Muscle layer of colon (tissue), 2 donors: ENCODE data around the gene XPNPEP3.
"Not testable (repeated sequence)": the region's sequence is repeated elsewhere in the genome, so short reads cannot be mapped to it uniquely, and the experiment has no call there.

Experiments used
- H3K27ac ChIP-seq: one replicate; pipeline ENCODE4 v1.7.0; 2013; ENCODE audit warnings: low read depth, mild to moderate bottlenecking, low read length, moderate library complexity
- H3K27me3 ChIP-seq, 2 donors: one replicate each; pipeline ENCODE4 v1.7.0; 2013; ENCODE audit warnings: low read length in 2 of 2, mild to moderate bottlenecking in 2 of 2; ENCODE audit not compliant: insufficient read depth in 2 of 2, control insufficient read depth in 1 of 2
- H3K36me3 ChIP-seq: one replicate; pipeline ENCODE4 v1.7.0; 2013; ENCODE audit warnings: mild to moderate bottlenecking, low read length; ENCODE audit not compliant: insufficient read depth
- H3K4me1 ChIP-seq: one replicate; pipeline ENCODE4 v1.7.0; 2013; ENCODE audit warnings: mild to moderate bottlenecking, low read length; ENCODE audit not compliant: insufficient read depth
- H3K4me3 ChIP-seq, 2 donors: one replicate each; pipeline ENCODE4 v1.7.0; 2013; ENCODE audit warnings: low read length in 2 of 2, low read depth in 1 of 2, mild to moderate bottlenecking in 1 of 2, moderate library complexity in 1 of 2
- H3K9ac ChIP-seq: one replicate; pipeline ENCODE4 v1.7.0; 2013; ENCODE audit warnings: low read length
- H3K9me3 ChIP-seq: one replicate; pipeline ENCODE4 v1.7.0; 2013; ENCODE audit warnings: mild to moderate bottlenecking, low read length
- donor health status: abdominal sarcoma.
- donor health status: Adenocarcinoma of cecum.

XPNPEP3 gene

GRCh38 chr22:40856513-40857308, at the start of gene XPNPEP3, which contains the start of gene ST13:
Gene XPNPEP3, plus strand, starts transcription at chr22:40857148. Its CDS starts 34 bp downstream, at chr22:40857182.
Gene ST13, minus strand, starts transcription at chr22:40856639. Its CDS starts 99 bp downstream, at chr22:40856540.
- H3K4me3 ChIP-seq = peak within 1 kb of the TSS; percentile 97 to 99
- peak within 1 kb of the TSS; percentile 98 for H3K9ac ChIP-seq
- no peaks in the 10 kb centered on the region for H3K9me3 ChIP-seq
- H3K4me1 ChIP-seq = peaks cover 47% of the 10 kb centered on the region
- H3K27ac ChIP-seq = peak within 1 kb of the TSS; percentile 97
- H3K27me3 ChIP-seq = no peaks in the 10 kb centered on the region
- H3K36me3 ChIP-seq = peaks cover 6% of the 10 kb centered on the region

GRCh38 chr22:40808018-40808841, 48.7 kb upstream of the XPNPEP3 start:
- Histone ChIP-seq H3K4me1 (no peaks in the 10 kb centered on the region), H3K27ac (no peak overlapping the region), H3K9ac (no peak overlapping the region), H3K4me3 (no peak overlapping the region), H3K27me3 (no peaks in the 10 kb centered on the region), H3K36me3 (peaks cover 3% of the 10 kb centered on the region), H3K9me3 (no peaks in the 10 kb centered on the region)

GRCh38 chr22:40813912-40814315, 43.0 kb upstream of the XPNPEP3 start:
- no peaks in the 10 kb centered on the region for H3K27me3 ChIP-seq
- peaks cover 15% of the 10 kb centered on the region for H3K4me1 ChIP-seq
- no peaks in the 10 kb centered on the region for H3K9me3 ChIP-seq
- H3K9ac ChIP-seq = no peak overlapping the region
- no peaks in the 10 kb centered on the region for H3K36me3 ChIP-seq
- H3K4me3 ChIP-seq = no peak overlapping the region
- H3K27ac ChIP-seq = no peak overlapping the region

- no peaks in the 10 kb centered on the region for H3K9me3 ChIP-seq
- H3K27me3 ChIP-seq = no peaks in the 10 kb centered on the region
- H3K4me1 ChIP-seq = peaks cover 22% of the 10 kb centered on the region
- H3K27ac ChIP-seq = no peak overlapping the region
- H3K36me3 ChIP-seq = peaks cover 7% of the 10 kb centered on the region
- no peak overlapping the region for H3K9ac ChIP-seq
- H3K4me3 ChIP-seq = peak overlapping the region in 1 of 2 donors; percentile 90
These were observed 39.2 kb upstream of the XPNPEP3 start for GRCh38 chr22:40817737-40818136.

GRCh38 chr22:40818192-40818746, 38.7 kb upstream of the XPNPEP3 start:
- peak overlapping the region; percentile 72 for H3K9ac ChIP-seq
- H3K27ac ChIP-seq = peak overlapping the region; percentile 84
- H3K4me1 ChIP-seq = peaks cover 22% of the 10 kb centered on the region
- H3K36me3 ChIP-seq = peaks cover 8% of the 10 kb centered on the region
- no peaks in the 10 kb centered on the region for H3K27me3 ChIP-seq
- H3K4me3 ChIP-seq = peak overlapping the region; percentile 73 to 90
- no peaks in the 10 kb centered on the region for H3K9me3 ChIP-seq

GRCh38 chr22:40818747-40819598, 38.0 kb upstream of the XPNPEP3 start, which contains the start of gene SLC25A17:
Gene SLC25A17, minus strand, starts transcription at chr22:40819346. Its CDS starts 98 bp downstream, at chr22:40819248.
- Histone ChIP-seq H3K27ac (peak within 1 kb of the TSS; percentile 84), H3K27me3 (no peaks in the 10 kb centered on the region), H3K9ac (peak within 1 kb of the TSS; percentile 72), H3K4me1 (peaks cover 22% of the 10 kb centered on the region), H3K4me3 (peak within 1 kb of the TSS; percentile 73 to 90), H3K36me3 (peaks cover 8% of the 10 kb centered on the region), H3K9me3 (no peaks in the 10 kb centered on the region)

- Histone ChIP-seq H3K4me1 (peaks cover 22% of the 10 kb centered on the region), H3K4me3 (peak overlapping the region; percentile 73 to 90), H3K27me3 (no peaks in the 10 kb centered on the region), H3K27ac (peak overlapping the region; percentile 84), H3K9ac (peak overlapping the region; percentile 67), H3K36me3 (peaks cover 8% of the 10 kb centered on the region), H3K9me3 (no peaks in the 10 kb centered on the region)
These were observed 37.3 kb upstream of the XPNPEP3 start for GRCh38 chr22:40819599-40820140.

- Histone ChIP-seq H3K27me3 (no peaks in the 10 kb centered on the region), H3K9ac (no peak overlapping the region), H3K9me3 (no peaks in the 10 kb centered on the region), H3K4me3 (no peak overlapping the region), H3K27ac (no peak overlapping the region), H3K36me3 (peaks cover 16% of the 10 kb centered on the region), H3K4me1 (peaks cover 8% of the 10 kb centered on the region)
These were observed 33.5 kb upstream of the XPNPEP3 start for GRCh38 chr22:40823426-40823825.

GRCh38 chr22:40826292-40826691, 30.7 kb upstream of the XPNPEP3 start:
- H3K27ac ChIP-seq, H3K4me3 ChIP-seq, H3K4me1 ChIP-seq, H3K9me3 ChIP-seq, H3K9ac ChIP-seq, H3K27me3 ChIP-seq: not testable (repeated sequence)
- peaks cover 31% of the 10 kb centered on the region for H3K36me3 ChIP-seq

GRCh38 chr22:40826984-40827741, 29.8 kb upstream of the XPNPEP3 start:
- Histone ChIP-seq H3K9me3 (no peaks in the 10 kb centered on the region), H3K27me3 (no peaks in the 10 kb centered on the region), H3K27ac (no peak overlapping the region), H3K36me3 (peaks cover 39% of the 10 kb centered on the region), H3K4me1 (no peaks in the 10 kb centered on the region), H3K9ac (no peak overlapping the region), H3K4me3 (no peak overlapping the region)
